Spleen (tissue), 11 donors: ENCODE data around the gene GRAMD1C. TPM values are rescaled to one million over a fixed set of nuclear protein-coding genes. Genes with fewer than 3 reads are reported as not detected.

ENCODE experiments used
- DNase-seq: peaks from one replicate; pipeline ENCODE4 v3.0.0-alpha.2; 2020
- H3K27ac ChIP-seq, 8 donors: fragments of 200-600 bp; sonication (generic) in 7 of 8; 1 replicate in 4 of 8; 2 replicates in 4 of 8; pipeline versions ENCODE4 v1.5.0 to v1.8.0; 2016 to 2021; ENCODE audit warnings: inconsistent platforms in 4 of 8, mild to moderate bottlenecking in 4 of 8, moderate library complexity in 1 of 8
- H3K27me3 ChIP-seq, 7 donors: fragments of 200-600 bp; sonication (generic) in 6 of 7; replicated peaks in 1 of 7; 1 replicate in 4 of 7; 2 replicates in 3 of 7; pipeline versions ENCODE4 v1.5.0 to v1.8.0; 2016 to 2021; ENCODE audit warnings: inconsistent platforms in 3 of 7, mild to moderate bottlenecking in 1 of 7
- H3K36me3 ChIP-seq, 6 donors: fragments of 200-600 bp; sonication (generic) in 5 of 6; 1 replicate in 4 of 6; 2 replicates in 2 of 6; pipeline versions ENCODE4 v1.5.0 to v1.8.0; 2016 to 2021; ENCODE audit warnings: inconsistent platforms in 2 of 6
- H3K4me1 ChIP-seq, 6 donors: fragments of 200-600 bp; sonication (generic) in 5 of 6; 1 replicate in 3 of 6; 2 replicates in 3 of 6; pipeline versions ENCODE4 v1.5.0 to v1.8.0; 2016 to 2021; ENCODE audit warnings: inconsistent platforms in 3 of 6
- H3K4me3 ChIP-seq, 8 donors: fragments of 200-600 bp; sonication (generic) in 7 of 8; 1 replicate in 4 of 8; 2 replicates in 4 of 8; pipeline versions ENCODE4 v1.5.0 to v1.8.0; 2016 to 2021; ENCODE audit warnings: inconsistent platforms in 4 of 8, mild to moderate bottlenecking in 4 of 8, moderate library complexity in 2 of 8
- H3K9me3 ChIP-seq, 8 donors: fragments of 200-600 bp; sonication (generic) in 7 of 8; 1 replicate in 4 of 8; 2 replicates in 4 of 8; pipeline versions ENCODE4 v1.5.0 to v1.8.0; 2016 to 2021; ENCODE audit warnings: inconsistent platforms in 4 of 8
- CTCF ChIP-seq, 11 experiments: fragments of 200-600 bp in 7 of 11; fragments of 450-650 bp in 4 of 11; sonication (generic) in 4 of 11; IDR thresholded peaks in 8 of 11; conservative IDR thresholded peaks in 3 of 11; 1 replicate in 7 of 11; 2 replicates in 4 of 11; pipeline versions ENCODE4 v1.4.0 to v1.8.0; 2016 to 2021; ENCODE audit warnings: antibody characterized with exemption in 11 of 11, inconsistent platforms in 4 of 11, mild to moderate bottlenecking in 1 of 11
- POLR2A ChIP-seq, 3 donors: fragments of 450-650 bp; IDR thresholded peaks; one replicate each; pipeline ENCODE4 v1.5.1; 2017; ENCODE audit warnings: antibody characterized with exemption in 3 of 3, mild to moderate bottlenecking in 1 of 3
- POLR2AphosphoS5 ChIP-seq, 3 donors: sonication (generic); formaldehyde crosslinking; IDR thresholded peaks; one replicate each; pipeline ENCODE4 v1.5.1; 2017; ENCODE audit warnings: antibody characterized with exemption in 3 of 3
- WGBS, 5 donors: extraction: QIAGEN DNeasy Blood & Tissue Kit in 3 of 5; methylation state at CpG; one replicate each; pipeline versions ENCODE4 v1.1.5 to v1.1.7; 2013 to 2018; 5-methylcytosine and 5-hydroxymethylcytosine counted together
- intact Hi-C: fragments of 100-400 bp; cut with DNase I; formaldehyde crosslinking; loops from one replicate; pipeline ENCODE4 v1.15.0; 2023; ENCODE audit warnings: low total_unique reads
- polyA plus RNA-seq, 3 donors: library from polyadenylated mRNA; stranded (reverse); fragments of 200-250 nt; gene quantifications; one replicate each; pipeline ENCODE4 v1.2.1, GENCODE V29; 2013
- total RNA-seq, 7 donors: library from RNA; depleted of rRNA in 3 of 7; stranded (reverse); fragments of >200 nt in 3 of 7; fragmentation: NEBNext Ultra II Directional in 4 of 7; extraction: Animal tissue kit (Norgen Biotek cat#: 25700) in 4 of 7; gene quantifications; one replicate each; pipeline versions ENCODE4 v1.1.0 to v1.2.1, GENCODE V29; 2016 to 2021
- donor health status: healthy with polysubstance abuse.
- donor health status: DM: no; HTN: no; CAD: no; lungs with moderate emphysema.
- donor health status: DM: no; HTN: no; CAD: no.
- donor health status: Bipolar disorder and iron deficiency.
- donor health status: healthy.
- donor health status: DM: no; HTN: no; CAD: no.
- donor health status: DM: yes; HTN: yes; CAD: no.

Gene GRAMD1C
- total and polyA plus RNA-seq, 10 donors, result 2.6 to 14.2 (median 4.4) TPM

- WGBS, 5 donors, result 55 to 69% (median 60%) methylated on average over 2 of the region's 2 CpGs
- no peak for DNase-seq
- Histone ChIP-seq H3K4me1 (peaks cover 0 to 10% (median 5%) of the 10 kb centered on the region in 6 donors), H3K27me3 (no peaks in the 10 kb centered on the region), H3K27ac (no peak overlapping the region), H3K4me3 (no peak overlapping the region), H3K9me3 (no peaks in the 10 kb centered on the region), H3K36me3 (no peaks in the 10 kb centered on the region)
- no peak for TF ChIP-seq CTCF (IDR thresholded peaks at IDR 0.05 in 8 of 11, conservative IDR thresholded peaks at IDR 0.05 in 3 of 11)
- TF ChIP-seq POLR2AphosphoS5 (IDR thresholded peaks at IDR 0.05), result no peak
- no peak for TF ChIP-seq POLR2A (IDR thresholded peaks at IDR 0.05)
- intact Hi-C loops, result no loop called here
Observed at GRCh38 chr3:113898892-113899291, 60.3 kb downstream of the GRAMD1C start.

DNA sequence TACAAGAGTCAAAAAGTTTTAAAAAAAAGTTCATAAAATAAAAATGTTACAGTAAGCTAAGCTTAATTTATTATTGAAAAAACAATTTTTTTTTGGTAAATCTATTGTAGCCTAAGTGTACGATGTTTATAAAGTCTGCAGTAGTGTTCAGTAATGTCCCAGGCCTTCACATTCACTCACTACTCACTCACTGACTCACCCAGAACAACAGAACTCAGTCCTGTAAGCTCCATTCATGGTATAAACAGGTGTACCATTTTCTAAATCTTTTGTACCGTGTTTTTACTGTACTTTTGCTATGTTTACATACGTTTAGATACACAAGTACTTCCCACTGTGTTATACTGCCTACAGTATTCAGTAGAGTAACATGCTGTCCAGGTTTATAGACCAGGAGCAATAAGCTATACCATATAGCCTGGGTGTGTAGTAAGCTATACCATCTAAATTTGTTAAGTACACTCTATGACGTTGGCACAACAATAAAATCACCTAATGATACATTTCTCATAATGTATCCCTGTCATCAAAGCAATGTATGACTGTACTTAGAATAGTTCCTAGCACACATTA is 68.1 kb downstream of the GRAMD1C start:
- TF ChIP-seq POLR2AphosphoS5 (IDR thresholded peaks at IDR 0.05) (no peak), CTCF (IDR thresholded peaks at IDR 0.05 in 8 of 11, conservative IDR thresholded peaks at IDR 0.05 in 3 of 11) (no peak), POLR2A (IDR thresholded peaks at IDR 0.05) (no peak)
- no peaks in the 10 kb centered on the region for H3K27me3 ChIP-seq
- no peaks in the 10 kb centered on the region for H3K9me3 ChIP-seq
- intact Hi-C loops, result no loop called here
- no peak overlapping the region for H3K27ac ChIP-seq
- H3K36me3 ChIP-seq, result no peaks in the 10 kb centered on the region
- 91 to 94% (median 92%) methylated on average over 4 of the region's 4 CpGs for WGBS, 5 donors
- H3K4me3 ChIP-seq, result no peak overlapping the region
- DNase-seq, result no peak
- no peaks in the 10 kb centered on the region for H3K4me1 ChIP-seq

GRCh38 chr3:113908133-113908532 is 69.5 kb downstream of the GRAMD1C start:
- Histone ChIP-seq H3K36me3 (no peaks in the 10 kb centered on the region), H3K27ac (no peak overlapping the region), H3K4me1 (peaks cover 0 to 9% (median 3%) of the 10 kb centered on the region in 6 donors), H3K9me3 (no peaks in the 10 kb centered on the region), H3K27me3 (no peaks in the 10 kb centered on the region), H3K4me3 (no peak overlapping the region)
- no peak for DNase-seq
- TF ChIP-seq CTCF (IDR thresholded peaks at IDR 0.05 in 8 of 11, conservative IDR thresholded peaks at IDR 0.05 in 3 of 11) (no peak), POLR2AphosphoS5 (IDR thresholded peaks at IDR 0.05) (no peak), POLR2A (IDR thresholded peaks at IDR 0.05) (no peak)
- intact Hi-C loops, result no loop called here

DNA sequence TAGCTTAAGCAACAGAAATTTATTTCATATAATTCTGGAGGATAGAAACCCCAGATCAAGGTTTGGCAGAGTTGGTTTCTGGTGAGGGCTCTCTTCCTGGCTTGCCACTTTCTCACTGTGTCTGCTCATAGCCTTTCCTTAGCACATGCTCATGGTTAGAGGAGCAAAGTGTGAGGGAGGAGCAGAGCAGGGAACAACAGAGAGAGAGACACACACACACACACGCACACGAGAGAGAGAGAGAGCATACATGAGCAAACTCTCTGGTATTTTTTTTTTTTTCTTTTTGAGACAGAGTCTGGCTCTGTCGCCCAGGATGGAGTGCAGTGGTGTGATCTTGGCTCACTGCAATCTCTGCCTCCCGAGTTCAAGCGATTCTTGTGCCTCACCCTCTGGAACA is 72.4 kb downstream of the GRAMD1C start:
- TF ChIP-seq POLR2A (IDR thresholded peaks at IDR 0.05) (no peak), CTCF (IDR thresholded peaks at IDR 0.05 in 8 of 11, conservative IDR thresholded peaks at IDR 0.05 in 3 of 11) (no peak), POLR2AphosphoS5 (IDR thresholded peaks at IDR 0.05) (no peak)
- no peaks in the 10 kb centered on the region for H3K36me3 ChIP-seq
- no peaks in the 10 kb centered on the region for H3K9me3 ChIP-seq
- WGBS, 5 donors, result 80 to 91% (median 88%) methylated on average over 3 to 5 of the region's 5 CpGs
- DNase-seq, result no peak
- H3K27me3 ChIP-seq, result no peaks in the 10 kb centered on the region
- peaks cover 0 to 10% (median 3%) of the 10 kb centered on the region in 6 donors for H3K4me1 ChIP-seq
- intact Hi-C loops, result loop anchor here (10.0 kb wide), 2 partner anchors 66 to 176 kb away; no protein-coding TSS in a partner anchor
- no peak overlapping the region for H3K27ac ChIP-seq
- no peak overlapping the region for H3K4me3 ChIP-seq
